ENCODE measurements around the gene GAMT. TPM values are rescaled to one million over a fixed set of nuclear protein-coding genes. Genes with fewer than 3 reads are reported as not detected.

Gene GAMT
- total and polyA plus RNA-seq, 2 of the 13 experiments (the other 11 are each of a cell fraction or from before 2014, with no cell fraction given): 115 to 124 TPM

DNA sequence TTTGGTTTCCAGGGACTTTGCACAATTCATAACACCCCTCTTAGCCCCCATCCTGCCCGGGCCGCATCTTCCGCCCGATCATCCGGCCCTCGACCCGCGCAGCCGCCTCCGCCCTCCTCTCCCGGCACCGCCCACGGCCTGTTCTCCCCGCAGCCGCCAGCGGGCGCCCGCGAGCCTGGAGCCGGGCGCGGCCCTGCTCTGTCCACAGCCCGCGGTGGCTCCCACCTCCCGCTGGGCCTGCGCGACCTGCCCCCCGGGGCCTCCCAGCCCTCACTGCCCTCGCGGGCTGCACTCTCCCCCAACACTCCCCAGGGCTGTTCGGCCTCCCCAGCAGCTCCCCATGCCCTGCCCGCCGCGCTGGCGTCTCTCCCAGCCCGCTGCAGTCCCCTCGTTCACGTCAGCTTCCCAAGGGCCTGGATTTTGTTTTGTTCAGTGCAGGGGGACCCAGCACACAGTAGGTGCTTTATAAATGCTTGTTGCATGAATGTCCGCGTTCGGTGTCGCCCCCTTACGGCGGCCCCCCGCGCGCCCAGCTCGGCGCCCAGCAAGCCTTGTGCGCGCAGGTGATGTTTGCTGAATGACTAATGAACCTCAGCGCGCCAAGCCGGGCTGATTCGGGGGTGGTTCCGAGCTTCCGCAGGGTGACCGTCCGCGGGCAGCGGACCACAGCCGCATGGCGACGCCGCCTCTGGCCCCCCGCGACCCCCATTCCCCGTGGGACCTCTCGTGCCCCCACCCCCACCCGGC, 44.0 kb upstream of the GAMT start (continued):
- TF ChIP-seq, protein P1, sequence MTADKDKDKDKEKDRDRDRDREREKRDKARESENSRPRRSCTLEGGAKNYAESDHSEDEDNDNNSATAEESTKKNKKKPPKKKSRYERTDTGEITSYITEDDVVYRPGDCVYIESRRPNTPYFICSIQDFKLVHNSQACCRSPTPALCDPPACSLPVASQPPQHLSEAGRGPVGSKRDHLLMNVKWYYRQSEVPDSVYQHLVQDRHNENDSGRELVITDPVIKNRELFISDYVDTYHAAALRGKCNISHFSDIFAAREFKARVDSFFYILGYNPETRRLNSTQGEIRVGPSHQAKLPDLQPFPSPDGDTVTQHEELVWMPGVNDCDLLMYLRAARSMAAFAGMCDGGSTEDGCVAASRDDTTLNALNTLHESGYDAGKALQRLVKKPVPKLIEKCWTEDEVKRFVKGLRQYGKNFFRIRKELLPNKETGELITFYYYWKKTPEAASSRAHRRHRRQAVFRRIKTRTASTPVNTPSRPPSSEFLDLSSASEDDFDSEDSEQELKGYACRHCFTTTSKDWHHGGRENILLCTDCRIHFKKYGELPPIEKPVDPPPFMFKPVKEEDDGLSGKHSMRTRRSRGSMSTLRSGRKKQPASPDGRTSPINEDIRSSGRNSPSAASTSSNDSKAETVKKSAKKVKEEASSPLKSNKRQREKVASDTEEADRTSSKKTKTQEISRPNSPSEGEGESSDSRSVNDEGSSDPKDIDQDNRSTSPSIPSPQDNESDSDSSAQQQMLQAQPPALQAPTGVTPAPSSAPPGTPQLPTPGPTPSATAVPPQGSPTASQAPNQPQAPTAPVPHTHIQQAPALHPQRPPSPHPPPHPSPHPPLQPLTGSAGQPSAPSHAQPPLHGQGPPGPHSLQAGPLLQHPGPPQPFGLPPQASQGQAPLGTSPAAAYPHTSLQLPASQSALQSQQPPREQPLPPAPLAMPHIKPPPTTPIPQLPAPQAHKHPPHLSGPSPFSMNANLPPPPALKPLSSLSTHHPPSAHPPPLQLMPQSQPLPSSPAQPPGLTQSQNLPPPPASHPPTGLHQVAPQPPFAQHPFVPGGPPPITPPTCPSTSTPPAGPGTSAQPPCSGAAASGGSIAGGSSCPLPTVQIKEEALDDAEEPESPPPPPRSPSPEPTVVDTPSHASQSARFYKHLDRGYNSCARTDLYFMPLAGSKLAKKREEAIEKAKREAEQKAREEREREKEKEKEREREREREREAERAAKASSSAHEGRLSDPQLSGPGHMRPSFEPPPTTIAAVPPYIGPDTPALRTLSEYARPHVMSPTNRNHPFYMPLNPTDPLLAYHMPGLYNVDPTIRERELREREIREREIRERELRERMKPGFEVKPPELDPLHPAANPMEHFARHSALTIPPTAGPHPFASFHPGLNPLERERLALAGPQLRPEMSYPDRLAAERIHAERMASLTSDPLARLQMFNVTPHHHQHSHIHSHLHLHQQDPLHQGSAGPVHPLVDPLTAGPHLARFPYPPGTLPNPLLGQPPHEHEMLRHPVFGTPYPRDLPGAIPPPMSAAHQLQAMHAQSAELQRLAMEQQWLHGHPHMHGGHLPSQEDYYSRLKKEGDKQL (CRISPR knock-in tag; IDR thresholded peaks at IDR 0.05; ENCODE audit: low read depth): no peak
- TF ChIP-seq FIP1L1 (IDR thresholded peaks at IDR 0.05; ENCODE audit: borderline replicate concordance, insufficient read depth, low read depth, low read length) (no peak), KLF16 (CRISPR knock-in tag; IDR thresholded peaks at IDR 0.05) (peak in 1 of 2 experiments; percentile 73; a peak in 1 of 4 replicates), SRSF1 (optimal IDR thresholded peaks at IDR 0.05; ENCODE audit: low read depth, low read length) (no peak), CENPT (CRISPR knock-in tag; IDR thresholded peaks at IDR 0.05; ENCODE audit: low read depth) (no peak), ZNF83 (CRISPR knock-in tag; IDR thresholded peaks at IDR 0.05; ENCODE audit: borderline replicate concordance) (no peak), FOXC1 (CRISPR knock-in tag; IDR thresholded peaks at IDR 0.05; ENCODE audit: borderline replicate concordance) (no peak; the same call in 1 of the 2 replicates), YEATS4 (CRISPR knock-in tag; IDR thresholded peaks at IDR 0.05; ENCODE audit: borderline replicate concordance) (no peak; the same call in 1 of the 2 replicates), ZMAT3 (CRISPR knock-in tag; conservative IDR thresholded peaks at IDR 0.05) (0 out of 2 replicates have a peak, but pooled peaks have one; percentile 86), CENPX (CRISPR knock-in tag; IDR thresholded peaks at IDR 0.05) (no peak), ZNF557 (CRISPR knock-in tag; IDR thresholded peaks at IDR 0.05) (0 out of 2 replicates have a peak, but pooled peaks have one; percentile 11), ZKSCAN8 (CRISPR knock-in tag; IDR thresholded peaks at IDR 0.05; ENCODE audit: borderline replicate concordance) (no peak)
- TF ChIP-seq, protein P2, sequence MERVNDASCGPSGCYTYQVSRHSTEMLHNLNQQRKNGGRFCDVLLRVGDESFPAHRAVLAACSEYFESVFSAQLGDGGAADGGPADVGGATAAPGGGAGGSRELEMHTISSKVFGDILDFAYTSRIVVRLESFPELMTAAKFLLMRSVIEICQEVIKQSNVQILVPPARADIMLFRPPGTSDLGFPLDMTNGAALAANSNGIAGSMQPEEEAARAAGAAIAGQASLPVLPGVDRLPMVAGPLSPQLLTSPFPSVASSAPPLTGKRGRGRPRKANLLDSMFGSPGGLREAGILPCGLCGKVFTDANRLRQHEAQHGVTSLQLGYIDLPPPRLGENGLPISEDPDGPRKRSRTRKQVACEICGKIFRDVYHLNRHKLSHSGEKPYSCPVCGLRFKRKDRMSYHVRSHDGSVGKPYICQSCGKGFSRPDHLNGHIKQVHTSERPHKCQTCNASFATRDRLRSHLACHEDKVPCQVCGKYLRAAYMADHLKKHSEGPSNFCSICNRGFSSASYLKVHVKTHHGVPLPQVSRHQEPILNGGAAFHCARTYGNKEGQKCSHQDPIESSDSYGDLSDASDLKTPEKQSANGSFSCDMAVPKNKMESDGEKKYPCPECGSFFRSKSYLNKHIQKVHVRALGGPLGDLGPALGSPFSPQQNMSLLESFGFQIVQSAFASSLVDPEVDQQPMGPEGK (CRISPR knock-in tag; IDR thresholded peaks at IDR 0.05): 0 out of 2 replicates have a peak, but pooled peaks have one; percentile 33
- TF ChIP-seq, protein P3, sequence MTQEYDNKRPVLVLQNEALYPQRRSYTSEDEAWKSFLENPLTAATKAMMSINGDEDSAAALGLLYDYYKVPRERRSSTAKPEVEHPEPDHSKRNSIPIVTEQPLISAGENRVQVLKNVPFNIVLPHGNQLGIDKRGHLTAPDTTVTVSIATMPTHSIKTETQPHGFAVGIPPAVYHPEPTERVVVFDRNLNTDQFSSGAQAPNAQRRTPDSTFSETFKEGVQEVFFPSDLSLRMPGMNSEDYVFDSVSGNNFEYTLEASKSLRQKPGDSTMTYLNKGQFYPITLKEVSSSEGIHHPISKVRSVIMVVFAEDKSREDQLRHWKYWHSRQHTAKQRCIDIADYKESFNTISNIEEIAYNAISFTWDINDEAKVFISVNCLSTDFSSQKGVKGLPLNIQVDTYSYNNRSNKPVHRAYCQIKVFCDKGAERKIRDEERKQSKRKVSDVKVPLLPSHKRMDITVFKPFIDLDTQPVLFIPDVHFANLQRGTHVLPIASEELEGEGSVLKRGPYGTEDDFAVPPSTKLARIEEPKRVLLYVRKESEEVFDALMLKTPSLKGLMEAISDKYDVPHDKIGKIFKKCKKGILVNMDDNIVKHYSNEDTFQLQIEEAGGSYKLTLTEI (CRISPR knock-in tag; conservative IDR thresholded peaks at IDR 0.05): no peak
- TF ChIP-seq, protein P4, sequence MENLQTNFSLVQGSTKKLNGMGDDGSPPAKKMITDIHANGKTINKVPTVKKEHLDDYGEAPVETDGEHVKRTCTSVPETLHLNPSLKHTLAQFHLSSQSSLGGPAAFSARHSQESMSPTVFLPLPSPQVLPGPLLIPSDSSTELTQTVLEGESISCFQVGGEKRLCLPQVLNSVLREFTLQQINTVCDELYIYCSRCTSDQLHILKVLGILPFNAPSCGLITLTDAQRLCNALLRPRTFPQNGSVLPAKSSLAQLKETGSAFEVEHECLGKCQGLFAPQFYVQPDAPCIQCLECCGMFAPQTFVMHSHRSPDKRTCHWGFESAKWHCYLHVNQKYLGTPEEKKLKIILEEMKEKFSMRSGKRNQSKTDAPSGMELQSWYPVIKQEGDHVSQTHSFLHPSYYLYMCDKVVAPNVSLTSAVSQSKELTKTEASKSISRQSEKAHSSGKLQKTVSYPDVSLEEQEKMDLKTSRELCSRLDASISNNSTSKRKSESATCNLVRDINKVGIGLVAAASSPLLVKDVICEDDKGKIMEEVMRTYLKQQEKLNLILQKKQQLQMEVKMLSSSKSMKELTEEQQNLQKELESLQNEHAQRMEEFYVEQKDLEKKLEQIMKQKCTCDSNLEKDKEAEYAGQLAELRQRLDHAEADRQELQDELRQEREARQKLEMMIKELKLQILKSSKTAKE (CRISPR knock-in tag; IDR thresholded peaks at IDR 0.05; ENCODE audit: borderline replicate concordance): no peak
- TF ChIP-seq, protein P5, sequence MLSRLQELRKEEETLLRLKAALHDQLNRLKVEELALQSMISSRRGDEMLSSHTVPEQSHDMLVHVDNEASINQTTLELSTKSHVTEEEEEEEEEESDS (CRISPR knock-in tag; IDR thresholded peaks at IDR 0.05; ENCODE audit: borderline replicate concordance): no peak

All from HepG2 (cell line).